ENCODE results near the gene YWHAE.

- TF ChIP-seq, protein P1, sequence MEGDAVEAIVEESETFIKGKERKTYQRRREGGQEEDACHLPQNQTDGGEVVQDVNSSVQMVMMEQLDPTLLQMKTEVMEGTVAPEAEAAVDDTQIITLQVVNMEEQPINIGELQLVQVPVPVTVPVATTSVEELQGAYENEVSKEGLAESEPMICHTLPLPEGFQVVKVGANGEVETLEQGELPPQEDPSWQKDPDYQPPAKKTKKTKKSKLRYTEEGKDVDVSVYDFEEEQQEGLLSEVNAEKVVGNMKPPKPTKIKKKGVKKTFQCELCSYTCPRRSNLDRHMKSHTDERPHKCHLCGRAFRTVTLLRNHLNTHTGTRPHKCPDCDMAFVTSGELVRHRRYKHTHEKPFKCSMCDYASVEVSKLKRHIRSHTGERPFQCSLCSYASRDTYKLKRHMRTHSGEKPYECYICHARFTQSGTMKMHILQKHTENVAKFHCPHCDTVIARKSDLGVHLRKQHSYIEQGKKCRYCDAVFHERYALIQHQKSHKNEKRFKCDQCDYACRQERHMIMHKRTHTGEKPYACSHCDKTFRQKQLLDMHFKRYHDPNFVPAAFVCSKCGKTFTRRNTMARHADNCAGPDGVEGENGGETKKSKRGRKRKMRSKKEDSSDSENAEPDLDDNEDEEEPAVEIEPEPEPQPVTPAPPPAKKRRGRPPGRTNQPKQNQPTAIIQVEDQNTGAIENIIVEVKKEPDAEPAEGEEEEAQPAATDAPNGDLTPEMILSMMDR (IDR thresholded peaks at IDR 0.05), result no peak
- no peak for TF ChIP-seq POLR2A (IDR thresholded peaks at IDR 0.05)
Measured at GRCh38 chr17:1385861-1386260, 14.2 kb downstream of the YWHAE start.

Data from testis (tissue), 2 donors.